Measurements from ENCODE around the gene KCNK4.
"Not testable (repeated sequence)": the region's sequence is repeated elsewhere in the genome, so short reads cannot be mapped to it uniquely, and the experiment has no call there.

KCNK4 gene

DNA sequence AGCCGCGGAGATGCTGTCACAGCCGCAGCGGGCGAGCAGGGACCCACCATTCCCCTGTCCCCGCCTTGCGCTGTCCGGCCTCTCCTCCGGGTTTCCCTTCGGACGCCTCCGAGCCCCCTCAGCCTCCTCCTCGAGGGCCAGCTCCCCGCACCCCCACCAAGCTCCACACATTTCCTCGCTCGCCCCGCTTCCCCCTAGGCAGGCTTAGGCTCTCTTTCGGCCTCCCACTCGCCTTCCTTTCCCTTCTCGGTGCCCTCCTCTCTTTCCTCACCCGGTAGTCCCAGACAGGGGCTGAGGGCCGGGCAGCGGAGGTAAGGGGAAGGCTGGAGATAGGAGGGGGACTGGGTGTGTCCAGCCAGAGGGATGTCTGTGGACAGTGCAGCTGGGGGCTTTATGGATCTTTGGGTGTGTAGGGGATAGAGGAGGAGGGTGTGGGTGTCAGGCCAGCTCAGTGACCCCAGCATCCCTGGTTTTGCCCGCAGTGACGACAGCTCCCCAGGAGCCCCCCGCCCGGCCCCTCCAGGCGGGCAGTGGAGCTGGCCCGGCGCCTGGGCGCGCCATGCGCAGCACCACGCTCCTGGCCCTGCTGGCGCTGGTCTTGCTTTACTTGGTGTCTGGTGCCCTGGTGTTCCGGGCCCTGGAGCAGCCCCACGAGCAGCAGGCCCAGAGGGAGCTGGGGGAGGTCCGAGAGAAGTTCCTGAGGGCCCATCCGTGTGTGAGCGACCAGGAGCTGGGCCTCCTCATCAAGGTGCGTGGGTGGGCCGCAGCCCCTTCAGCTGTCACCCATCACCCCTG, 1.6 kb downstream of the KCNK4 start:
- no peak for DNase-seq

DNA sequence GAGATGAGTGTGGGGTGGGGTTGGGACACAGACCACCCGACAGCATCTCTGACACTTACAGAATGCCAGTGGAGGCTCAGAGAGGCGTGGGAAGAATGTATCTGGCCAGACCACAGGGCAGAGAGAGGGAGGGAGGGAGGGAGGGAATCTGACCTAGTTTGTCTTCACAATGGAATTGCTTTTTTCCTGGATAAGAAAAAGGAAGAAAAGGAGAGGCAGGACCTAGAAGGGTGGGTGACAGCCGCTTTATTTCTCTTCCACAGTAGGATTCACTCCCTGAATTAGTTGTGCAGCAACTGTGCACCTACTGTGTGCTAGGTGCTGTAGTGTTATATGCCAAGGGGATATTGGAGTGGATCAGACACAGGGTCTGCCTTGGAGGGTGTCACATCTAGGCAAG, 3.7 kb downstream of the KCNK4 start:
- DNase-seq, result no peak

- DNase-seq, result no peak
Observed at GRCh38 chr11:64295760-64296159, 4.7 kb downstream of the KCNK4 start.

DNA sequence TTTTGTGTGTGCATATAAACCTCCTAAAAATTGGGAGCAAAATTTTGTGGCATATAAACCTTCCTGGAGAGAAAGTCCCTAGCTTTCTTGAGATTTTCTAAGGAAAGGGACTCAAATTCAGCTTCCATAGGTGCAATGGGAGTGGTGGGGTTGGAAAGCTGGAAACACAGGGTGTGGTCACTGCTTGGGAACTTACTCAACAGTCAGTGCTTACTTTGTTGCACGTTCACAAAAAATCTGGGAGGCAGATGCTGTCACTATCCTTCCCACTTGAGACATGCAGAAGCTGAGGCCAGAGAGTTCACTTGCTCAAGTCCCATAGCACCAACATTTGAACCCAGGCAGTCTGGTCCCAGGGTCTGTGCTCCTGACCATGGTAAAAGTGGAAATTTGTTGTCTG, 5.1 kb downstream of the KCNK4 start:
- DNase-seq, result no peak

- DNase-seq, result no peak
Observed at GRCh38 chr11:64296830-64297698, 6.0 kb downstream of the KCNK4 start.

GRCh38 chr11:64297699-64298358, 6.7 kb downstream of the KCNK4 start:
- DNase-seq, result no peak

GRCh38 chr11:64298966-64299846, 8.1 kb downstream of the KCNK4 start:
- DNase-seq, result no peak

DNA sequence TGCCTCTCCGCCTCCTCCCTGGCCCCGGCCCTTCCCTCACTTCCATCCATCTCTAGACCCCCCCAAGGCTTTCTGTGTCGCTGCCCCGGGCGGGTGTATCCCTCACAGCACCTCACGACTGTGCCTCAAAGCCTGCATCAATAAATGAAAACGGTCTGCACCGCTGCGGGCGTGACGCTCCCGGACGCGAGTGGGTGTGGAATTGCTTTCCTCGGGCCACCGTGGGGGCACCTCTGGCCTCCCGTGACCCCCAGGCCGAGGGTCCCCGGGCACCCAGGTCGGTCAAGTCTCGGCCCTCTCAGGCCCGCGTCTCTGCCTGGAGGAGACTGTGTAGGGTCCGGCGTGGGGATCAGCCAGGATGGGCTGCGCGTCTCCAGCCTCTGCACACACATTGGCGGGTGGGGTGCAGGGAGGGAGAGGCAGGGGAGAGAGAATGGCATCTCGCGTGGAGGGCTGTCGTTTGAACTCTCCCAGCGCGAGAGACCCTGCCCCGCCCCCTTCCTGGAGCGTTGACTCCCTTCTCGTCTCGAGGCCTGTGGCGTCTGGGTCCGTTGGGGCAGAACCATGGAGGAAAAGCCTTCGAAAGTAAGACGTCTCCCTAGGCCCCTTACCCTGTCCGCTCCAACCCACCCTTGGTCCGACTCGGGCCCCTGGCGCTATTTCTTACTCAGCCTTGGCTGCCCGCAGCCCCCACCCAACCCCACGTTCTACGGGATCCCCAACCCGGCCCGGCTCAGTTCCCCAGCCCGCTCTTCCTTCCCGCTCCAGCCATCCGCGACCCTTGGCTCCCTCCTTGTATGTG, 8.9 kb downstream of the KCNK4 start, which contains the start of gene CATSPERZ:
TSS of gene CATSPERZ (plus strand) at position 512 of the 802 bp plus-strand sequence. CDS start at position 565, 53 bp downstream.
- DNase-seq, result no peak

DNA sequence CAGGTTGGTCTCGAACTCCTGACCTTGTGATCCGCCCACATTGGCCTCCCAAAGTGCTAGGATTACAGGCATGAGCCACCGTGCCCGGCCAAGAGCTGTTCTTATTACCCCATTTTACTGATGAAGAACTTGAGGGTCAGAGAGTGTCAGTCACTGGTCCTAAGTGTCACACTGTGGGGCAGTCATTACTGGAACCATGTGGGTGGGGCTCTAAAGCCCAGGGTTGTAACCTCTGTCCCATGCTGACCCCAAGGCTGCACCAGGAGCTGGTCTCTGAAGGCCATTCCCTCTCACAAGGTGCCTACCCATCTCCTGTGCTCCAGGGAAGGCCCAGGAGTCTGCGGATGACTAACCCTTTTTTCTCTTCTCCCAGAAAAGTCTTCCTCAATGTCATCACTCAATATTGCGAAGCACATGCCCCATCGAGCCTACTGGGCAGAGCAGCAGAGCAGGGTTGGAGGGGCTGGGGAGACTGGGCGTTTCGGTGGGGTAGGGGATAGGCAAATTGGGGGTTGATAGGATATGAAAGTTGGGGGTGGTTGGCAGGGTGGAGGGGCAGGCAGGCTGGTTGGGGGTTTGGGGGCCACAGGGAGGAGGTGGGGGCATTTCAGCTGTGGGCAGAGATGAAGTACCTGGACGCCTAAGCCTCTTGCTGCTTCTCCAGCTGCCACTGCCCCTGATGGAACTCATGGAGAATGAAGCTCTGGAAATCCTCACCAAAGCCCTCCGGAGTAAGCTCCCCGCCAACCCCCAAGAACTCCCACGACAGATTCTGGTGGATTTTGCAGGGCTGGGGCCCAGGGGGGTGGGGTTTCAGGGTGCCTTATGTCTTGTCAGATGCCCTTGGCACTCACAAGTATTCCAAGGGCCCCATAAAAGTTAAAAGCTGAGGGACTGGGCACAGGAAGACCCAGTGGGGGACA, 12.3 kb downstream of the KCNK4 start:
- no peak for DNase-seq

DNA sequence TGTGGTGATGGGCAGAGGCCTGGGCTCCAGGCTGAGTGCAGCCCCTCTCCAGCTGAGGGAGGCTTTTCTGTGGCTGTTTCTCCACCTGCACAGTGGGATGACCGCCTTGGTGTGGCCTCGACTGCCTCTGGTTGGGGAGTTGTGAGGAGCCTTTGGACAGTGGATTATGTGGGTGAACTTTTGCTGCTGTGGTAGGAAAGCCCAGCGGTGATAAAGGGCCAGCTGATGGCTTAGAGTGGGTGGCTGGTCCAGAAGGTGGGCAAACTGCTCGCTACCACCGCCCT, 12.9 kb downstream of the KCNK4 start:
- DNase-seq, result no peak

DNA sequence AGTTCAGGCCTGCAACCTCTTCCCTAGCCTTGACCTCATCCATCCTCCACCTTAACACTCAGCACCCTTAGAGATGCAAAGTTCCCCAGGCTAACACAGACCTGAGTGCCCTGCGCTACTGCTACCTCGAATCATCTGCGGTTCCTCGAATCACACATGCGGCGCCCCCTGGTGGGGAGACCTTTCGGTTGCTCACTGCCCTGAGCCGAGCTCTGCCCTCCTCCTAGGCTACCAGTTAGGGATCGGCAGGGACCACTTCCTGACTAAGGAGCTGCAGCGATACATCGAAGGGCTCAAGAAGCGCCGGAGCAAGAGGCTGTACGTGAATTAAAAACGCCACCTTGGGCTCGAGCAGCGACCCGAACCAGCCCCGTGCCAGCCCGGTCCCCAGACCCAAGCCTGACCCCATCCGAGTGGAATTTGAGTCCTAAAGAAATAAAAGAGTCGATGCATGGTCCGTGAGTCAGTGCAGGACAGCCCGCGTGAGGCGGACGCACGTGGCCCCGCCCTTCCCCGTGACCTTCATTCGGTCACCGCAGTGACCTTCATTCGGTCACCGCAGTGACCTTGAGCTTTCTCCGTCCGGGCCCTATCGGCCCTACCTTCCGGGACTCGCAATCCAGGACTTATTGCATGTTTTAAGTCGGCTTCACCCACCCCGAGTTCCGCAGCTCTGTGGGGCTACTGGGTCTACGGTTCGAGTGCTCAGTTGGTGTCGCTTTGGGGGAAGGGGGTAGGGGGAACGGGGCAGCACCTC, 13.4 kb downstream of the KCNK4 start:
- peak; percentile 99 for DNase-seq

- peak; percentile 100 for DNase-seq
Observed at GRCh38 chr11:64305075-64305690, 14.1 kb downstream of the KCNK4 start, which contains the start of gene ESRRA. Gene ESRRA (plus strand): TSS chr11:64305524. CDS start chr11:64307180, 1,656 bp downstream.

GRCh38 chr11:64305691-64306562, 14.8 kb downstream of the KCNK4 start:
- peak; percentile 81 for DNase-seq

GRCh38 chr11:64306563-64306875, 15.4 kb downstream of the KCNK4 start:
- no peak for DNase-seq

- no peak for DNase-seq
Observed at GRCh38 chr11:64306876-64307622, 15.9 kb downstream of the KCNK4 start.

- not testable (repeated sequence) for DNase-seq
Observed at GRCh38 chr11:64307795-64308194, 16.7 kb downstream of the KCNK4 start.

GRCh38 chr11:64312947-64313346, 21.8 kb downstream of the KCNK4 start:
- DNase-seq, result no peak

All from stimulated activated CD8-positive, alpha-beta memory T cell treated with anti-CD3 and anti-CD28 coated beads, Interleukin-4, amount 100 ng/mL, for 48 hours (primary cell).